ENCODE results near the gene TNRC6B.

DNA sequence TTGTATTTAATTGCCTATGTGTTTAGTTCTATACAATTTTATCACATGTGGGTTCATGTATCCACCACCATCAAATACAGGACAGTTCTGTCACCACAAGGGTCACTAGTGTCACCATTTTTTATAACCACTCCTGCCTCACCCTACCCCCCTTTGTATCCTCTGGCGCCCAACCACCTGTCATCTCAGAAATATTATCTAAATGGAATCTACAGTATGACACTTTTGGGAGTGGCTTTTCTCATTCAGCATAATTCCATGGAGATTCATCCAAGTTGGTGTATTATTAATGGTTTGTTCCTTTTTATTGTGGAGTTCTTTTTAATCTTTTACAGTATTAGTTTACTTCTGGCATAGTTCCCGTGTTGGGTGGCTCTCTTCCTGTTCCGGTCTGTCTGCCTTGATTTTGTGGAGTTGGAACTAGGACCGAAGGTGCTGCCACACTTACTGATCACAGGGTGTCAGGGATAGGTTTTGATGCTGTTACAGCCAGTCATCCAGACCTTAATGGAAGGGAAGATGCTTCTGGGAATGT is 58.5 kb downstream of the TNRC6B start:
- TF ChIP-seq, protein P1, sequence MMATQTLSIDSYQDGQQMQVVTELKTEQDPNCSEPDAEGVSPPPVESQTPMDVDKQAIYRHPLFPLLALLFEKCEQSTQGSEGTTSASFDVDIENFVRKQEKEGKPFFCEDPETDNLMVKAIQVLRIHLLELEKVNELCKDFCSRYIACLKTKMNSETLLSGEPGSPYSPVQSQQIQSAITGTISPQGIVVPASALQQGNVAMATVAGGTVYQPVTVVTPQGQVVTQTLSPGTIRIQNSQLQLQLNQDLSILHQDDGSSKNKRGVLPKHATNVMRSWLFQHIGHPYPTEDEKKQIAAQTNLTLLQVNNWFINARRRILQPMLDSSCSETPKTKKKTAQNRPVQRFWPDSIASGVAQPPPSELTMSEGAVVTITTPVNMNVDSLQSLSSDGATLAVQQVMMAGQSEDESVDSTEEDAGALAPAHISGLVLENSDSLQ (IDR thresholded peaks at IDR 0.05), result no peak
- TF ChIP-seq SP1 (IDR thresholded peaks at IDR 0.05), result no peak
- TF ChIP-seq CTBP1 (IDR thresholded peaks at IDR 0.05; ENCODE audit: borderline replicate concordance), result no peak
- TF ChIP-seq ELF4 (IDR thresholded peaks at IDR 0.05), result no peak
- TF ChIP-seq BHLHE40 (IDR thresholded peaks at IDR 0.05; ENCODE audit: borderline replicate concordance), result no peak
- no peak for TF ChIP-seq SUZ12 (IDR thresholded peaks at IDR 0.05)

Measured in HEK293T (cell line).